HL-60 (cell line): Measurements from ENCODE around the gene SMOC2.

Experiments used
- CTCF ChIP-seq: IDR thresholded peaks from one replicate; pipeline ENCODE4 v1.5.1; 2011; ENCODE audit warnings: low read length, control low read depth, inconsistent platforms; ENCODE audit not compliant: insufficient read depth
- POLR2AphosphoS5 ChIP-seq: IDR thresholded peaks from 2 replicates; pipeline ENCODE4 v1.6.1; 2012; ENCODE audit warnings: low read depth
- TF ChIP-seq, protein P1 (sequence below): IDR thresholded peaks from 2 replicates; pipeline ENCODE4 v1.6.1; 2012; ENCODE audit warnings: low read depth; ENCODE audit not compliant: insufficient replicate concordance

GRCh38 chr6:168647271-168647670 is 206.3 kb downstream of the SMOC2 start:
- TF ChIP-seq POLR2AphosphoS5: no peak
- no peak for TF ChIP-seq CTCF
- TF ChIP-seq, protein P1, sequence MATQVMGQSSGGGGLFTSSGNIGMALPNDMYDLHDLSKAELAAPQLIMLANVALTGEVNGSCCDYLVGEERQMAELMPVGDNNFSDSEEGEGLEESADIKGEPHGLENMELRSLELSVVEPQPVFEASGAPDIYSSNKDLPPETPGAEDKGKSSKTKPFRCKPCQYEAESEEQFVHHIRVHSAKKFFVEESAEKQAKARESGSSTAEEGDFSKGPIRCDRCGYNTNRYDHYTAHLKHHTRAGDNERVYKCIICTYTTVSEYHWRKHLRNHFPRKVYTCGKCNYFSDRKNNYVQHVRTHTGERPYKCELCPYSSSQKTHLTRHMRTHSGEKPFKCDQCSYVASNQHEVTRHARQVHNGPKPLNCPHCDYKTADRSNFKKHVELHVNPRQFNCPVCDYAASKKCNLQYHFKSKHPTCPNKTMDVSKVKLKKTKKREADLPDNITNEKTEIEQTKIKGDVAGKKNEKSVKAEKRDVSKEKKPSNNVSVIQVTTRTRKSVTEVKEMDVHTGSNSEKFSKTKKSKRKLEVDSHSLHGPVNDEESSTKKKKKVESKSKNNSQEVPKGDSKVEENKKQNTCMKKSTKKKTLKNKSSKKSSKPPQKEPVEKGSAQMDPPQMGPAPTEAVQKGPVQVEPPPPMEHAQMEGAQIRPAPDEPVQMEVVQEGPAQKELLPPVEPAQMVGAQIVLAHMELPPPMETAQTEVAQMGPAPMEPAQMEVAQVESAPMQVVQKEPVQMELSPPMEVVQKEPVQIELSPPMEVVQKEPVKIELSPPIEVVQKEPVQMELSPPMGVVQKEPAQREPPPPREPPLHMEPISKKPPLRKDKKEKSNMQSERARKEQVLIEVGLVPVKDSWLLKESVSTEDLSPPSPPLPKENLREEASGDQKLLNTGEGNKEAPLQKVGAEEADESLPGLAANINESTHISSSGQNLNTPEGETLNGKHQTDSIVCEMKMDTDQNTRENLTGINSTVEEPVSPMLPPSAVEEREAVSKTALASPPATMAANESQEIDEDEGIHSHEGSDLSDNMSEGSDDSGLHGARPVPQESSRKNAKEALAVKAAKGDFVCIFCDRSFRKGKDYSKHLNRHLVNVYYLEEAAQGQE: no peak
